ENCODE results near the gene PPFIA4. TPM values are rescaled to one million over a fixed set of nuclear protein-coding genes. Genes with fewer than 3 reads are reported as not detected.

The PPFIA4 gene
- total and polyA plus RNA-seq, 2 donors (not counting 3 experiments of a cell fraction or from before 2014, with no cell fraction given) = 0.17 to 0.22 TPM

DNA sequence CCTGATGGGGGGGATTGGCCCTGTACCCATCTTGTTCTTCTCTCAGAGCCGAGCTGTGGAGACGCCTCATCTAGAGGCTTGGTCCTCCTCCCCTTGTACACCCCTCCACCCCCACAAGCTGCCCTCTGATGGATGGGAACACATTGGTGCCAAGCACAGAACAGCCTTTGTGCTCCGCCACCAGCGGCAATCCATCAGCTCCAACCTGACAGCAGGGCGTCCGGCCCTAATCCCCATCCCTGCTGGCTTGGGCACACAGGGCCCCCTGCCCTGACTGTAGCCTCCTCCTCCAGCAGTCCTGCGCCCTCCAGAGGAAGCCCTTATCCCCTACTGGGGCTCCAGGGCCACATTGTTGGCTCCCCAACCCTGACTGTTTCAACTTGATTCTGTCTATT, 63.4 kb downstream of the PPFIA4 start:
- DNase-seq (ENCODE audit: low read depth, low spot score) (no peak), FAIRE-seq (no peak)
- Histone ChIP-seq H3K36me3 (ENCODE audit: control insufficient read depth in 2 of 2, extremely low read depth in 1 of 2, insufficient read depth in 2 of 2, low read length in 2 of 2) (no peaks in the 10 kb centered on the region), H3K79me2 (ENCODE audit: control insufficient read depth, insufficient read depth, low read length) (no peaks in the 10 kb centered on the region), H3K4me3 (replicated peaks in 1 of 3; ENCODE audit: insufficient read depth in 1 of 3, low read depth in 1 of 3, low read length in 3 of 3) (no peak overlapping the region), H3K4me1 (ENCODE audit: control insufficient read depth, extremely low read depth, insufficient read depth, low read length) (no peaks in the 10 kb centered on the region), H3K9ac (replicated peaks; ENCODE audit: extremely low read depth, insufficient read depth, low read length) (no peak overlapping the region), H4K20me1 (replicated peaks; ENCODE audit: control insufficient read depth, extremely low read depth, insufficient read depth, low read length) (no peaks in the 10 kb centered on the region), H3K27me3 (ENCODE audit: control insufficient read depth in 2 of 2, insufficient read depth in 2 of 2, low read length in 2 of 2) (peaks cover 4% of the 10 kb centered on the region in 2 experiments), H3K9me3 (replicated peaks; ENCODE audit: control insufficient read depth, insufficient read depth, low read length) (no peaks in the 10 kb centered on the region), H3K9me1 (replicated peaks; ENCODE audit: control insufficient read depth, extremely low read depth, insufficient read depth, low read length) (no peaks in the 10 kb centered on the region), H3K27ac (ENCODE audit: insufficient read depth, low read depth, low read length) (no peak overlapping the region), H3K4me2 (ENCODE audit: insufficient read depth, low read length) (no peak overlapping the region), H2AFZ (ENCODE audit: low read depth, low read length) (no peak overlapping the region)
- POLR2A ChIA-PET = no interaction called here
- TF ChIP-seq POLR2AphosphoS5 (IDR thresholded peaks at IDR 0.05; ENCODE audit: insufficient read depth, low read depth, low read length) (no peak), GATA2 (IDR thresholded peaks at IDR 0.05; ENCODE audit: insufficient read depth, insufficient read length, low read depth, low read length) (no peak), FOS (IDR thresholded peaks at IDR 0.05; ENCODE audit: borderline replicate concordance, insufficient read depth, low read length) (no peak), MYC (IDR thresholded peaks at IDR 0.05; ENCODE audit: low read depth, low read length) (no peak)
- TF ChIP-seq, protein P1, sequence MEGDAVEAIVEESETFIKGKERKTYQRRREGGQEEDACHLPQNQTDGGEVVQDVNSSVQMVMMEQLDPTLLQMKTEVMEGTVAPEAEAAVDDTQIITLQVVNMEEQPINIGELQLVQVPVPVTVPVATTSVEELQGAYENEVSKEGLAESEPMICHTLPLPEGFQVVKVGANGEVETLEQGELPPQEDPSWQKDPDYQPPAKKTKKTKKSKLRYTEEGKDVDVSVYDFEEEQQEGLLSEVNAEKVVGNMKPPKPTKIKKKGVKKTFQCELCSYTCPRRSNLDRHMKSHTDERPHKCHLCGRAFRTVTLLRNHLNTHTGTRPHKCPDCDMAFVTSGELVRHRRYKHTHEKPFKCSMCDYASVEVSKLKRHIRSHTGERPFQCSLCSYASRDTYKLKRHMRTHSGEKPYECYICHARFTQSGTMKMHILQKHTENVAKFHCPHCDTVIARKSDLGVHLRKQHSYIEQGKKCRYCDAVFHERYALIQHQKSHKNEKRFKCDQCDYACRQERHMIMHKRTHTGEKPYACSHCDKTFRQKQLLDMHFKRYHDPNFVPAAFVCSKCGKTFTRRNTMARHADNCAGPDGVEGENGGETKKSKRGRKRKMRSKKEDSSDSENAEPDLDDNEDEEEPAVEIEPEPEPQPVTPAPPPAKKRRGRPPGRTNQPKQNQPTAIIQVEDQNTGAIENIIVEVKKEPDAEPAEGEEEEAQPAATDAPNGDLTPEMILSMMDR (IDR thresholded peaks at IDR 0.05; ENCODE audit: extremely low read depth in 1 of 2, insufficient read depth in 1 of 2, low read depth in 1 of 2, low read length in 2 of 2) = no peak
- TF ChIP-seq, protein P2, sequence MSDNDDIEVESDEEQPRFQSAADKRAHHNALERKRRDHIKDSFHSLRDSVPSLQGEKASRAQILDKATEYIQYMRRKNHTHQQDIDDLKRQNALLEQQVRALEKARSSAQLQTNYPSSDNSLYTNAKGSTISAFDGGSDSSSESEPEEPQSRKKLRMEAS (IDR thresholded peaks at IDR 0.05; ENCODE audit: insufficient read depth, insufficient read length) = no peak
- dilution Hi-C loops (cut with MboI; ENCODE audit: extremely low pct_ligation_motif_present, low sequenced_read_pairs) (no loop called here), intact Hi-C loops (cut with micrococcal nuclease) (no loop called here)
- no TSS peak for BruUV-seq (replicated peaks)
- CTCF ChIA-PET = no interaction called here

Data from endothelial cell of umbilical vein (primary cell).